CD4-positive, alpha-beta T cell treated with Interleukin-4 for 1 hour (primary cell): ENCODE data around the gene AGAP2.

ENCODE experiments used
- DNase-seq, 2 donors: peaks; one replicate each; pipeline ENCODE4 v3.0.0-alpha.2; 2020 to 2022

The AGAP2 gene

GRCh38 chr12:57767305-57767698 is 28.8 kb upstream of the AGAP2 start:
- no peak for DNase-seq

- DNase-seq: no peak
Observed at GRCh38 chr12:57766464-57767304, 28.1 kb upstream of the AGAP2 start, which contains the start of gene CYP27B1. TSS of gene CYP27B1 (minus strand) at chr12:57767078. CDS start at chr12:57767041, 37 bp downstream.

- no peak for DNase-seq
Observed at GRCh38 chr12:57765698-57766463, 27.3 kb upstream of the AGAP2 start.

- DNase-seq: peak; percentile 46 to 57
Observed at GRCh38 chr12:57765003-57765697, 26.6 kb upstream of the AGAP2 start.

GRCh38 chr12:57764662-57765002 is 26.1 kb upstream of the AGAP2 start:
- no peak for DNase-seq

- DNase-seq: no peak
Observed at GRCh38 chr12:57763881-57764661, 25.5 kb upstream of the AGAP2 start.

GRCh38 chr12:57762463-57762862 is 23.9 kb upstream of the AGAP2 start:
- no peak for DNase-seq

GRCh38 chr12:57761391-57761998 is 23.0 kb upstream of the AGAP2 start:
- DNase-seq: no peak

- DNase-seq: no peak
Observed at GRCh38 chr12:57760347-57760982, 21.9 kb upstream of the AGAP2 start.

- DNase-seq: peak; percentile 54 to 65
Observed at GRCh38 chr12:57759360-57759980, 20.9 kb upstream of the AGAP2 start.

- DNase-seq: no peak
Observed at GRCh38 chr12:57758552-57759359, 20.2 kb upstream of the AGAP2 start.

GRCh38 chr12:57757771-57758170 is 19.2 kb upstream of the AGAP2 start:
- DNase-seq: no peak

GRCh38 chr12:57756406-57757341 is 18.1 kb upstream of the AGAP2 start:
- peak; percentile 75 to 78 for DNase-seq

- peak; percentile 41 to 45 for DNase-seq
Observed at GRCh38 chr12:57755454-57756372, 17.2 kb upstream of the AGAP2 start.

- no peak for DNase-seq
Observed at GRCh38 chr12:57755194-57755453, 16.6 kb upstream of the AGAP2 start.

GRCh38 chr12:57754411-57755193 is 16.1 kb upstream of the AGAP2 start, which contains the start of gene MARCHF9:
TSS of gene MARCHF9 (plus strand) at chr12:57755103. CDS start at chr12:57755529, 426 bp downstream.
- peak; percentile 91 to 94 for DNase-seq

GRCh38 chr12:57753756-57754337 is 15.3 kb upstream of the AGAP2 start:
- no peak for DNase-seq
